ENCODE results near the gene VSX1. TPM values are rescaled to one million over a fixed set of nuclear protein-coding genes. Genes with fewer than 3 reads are reported as not detected.

The VSX1 gene
- total and polyA plus RNA-seq, 8 donors: 0.05 TPM; not detected in 7

DNA sequence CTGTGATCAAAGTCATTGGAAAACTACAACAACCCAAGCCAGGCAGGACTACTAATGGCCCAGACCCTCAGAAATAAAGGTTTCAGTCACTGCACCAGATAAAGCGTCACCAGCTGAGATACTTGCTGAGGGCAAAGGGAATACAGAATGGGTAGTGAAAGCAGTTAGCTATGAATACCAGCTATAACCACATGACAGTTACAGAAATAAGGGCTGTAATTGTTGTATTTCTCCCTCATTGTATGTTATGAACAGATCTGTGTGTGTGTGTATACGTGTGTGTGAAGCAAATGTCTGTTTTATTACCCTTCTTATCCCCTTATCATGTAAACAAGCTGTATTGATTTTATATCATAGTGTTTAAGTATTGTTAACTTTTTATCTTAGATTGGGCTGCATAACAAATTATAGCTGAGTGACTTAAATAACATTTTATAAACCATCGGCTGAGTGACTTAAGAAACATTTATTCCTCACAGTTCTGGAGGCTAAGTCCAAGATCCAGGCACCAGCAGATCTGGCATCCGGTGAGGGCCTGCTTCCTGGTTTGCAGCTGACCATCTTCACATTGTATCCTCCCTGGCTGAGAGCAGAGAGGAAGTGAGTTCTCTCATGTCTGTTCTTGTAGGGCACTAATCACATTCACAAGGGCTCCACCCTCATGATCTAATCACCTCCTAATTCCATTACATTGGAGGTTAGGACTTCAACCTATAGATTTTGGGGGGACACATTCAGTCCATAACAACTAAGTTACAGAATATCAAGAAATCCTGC, 46.0 kb upstream of the VSX1 start:
- no peak overlapping the region for H3K27ac ChIP-seq

DNA sequence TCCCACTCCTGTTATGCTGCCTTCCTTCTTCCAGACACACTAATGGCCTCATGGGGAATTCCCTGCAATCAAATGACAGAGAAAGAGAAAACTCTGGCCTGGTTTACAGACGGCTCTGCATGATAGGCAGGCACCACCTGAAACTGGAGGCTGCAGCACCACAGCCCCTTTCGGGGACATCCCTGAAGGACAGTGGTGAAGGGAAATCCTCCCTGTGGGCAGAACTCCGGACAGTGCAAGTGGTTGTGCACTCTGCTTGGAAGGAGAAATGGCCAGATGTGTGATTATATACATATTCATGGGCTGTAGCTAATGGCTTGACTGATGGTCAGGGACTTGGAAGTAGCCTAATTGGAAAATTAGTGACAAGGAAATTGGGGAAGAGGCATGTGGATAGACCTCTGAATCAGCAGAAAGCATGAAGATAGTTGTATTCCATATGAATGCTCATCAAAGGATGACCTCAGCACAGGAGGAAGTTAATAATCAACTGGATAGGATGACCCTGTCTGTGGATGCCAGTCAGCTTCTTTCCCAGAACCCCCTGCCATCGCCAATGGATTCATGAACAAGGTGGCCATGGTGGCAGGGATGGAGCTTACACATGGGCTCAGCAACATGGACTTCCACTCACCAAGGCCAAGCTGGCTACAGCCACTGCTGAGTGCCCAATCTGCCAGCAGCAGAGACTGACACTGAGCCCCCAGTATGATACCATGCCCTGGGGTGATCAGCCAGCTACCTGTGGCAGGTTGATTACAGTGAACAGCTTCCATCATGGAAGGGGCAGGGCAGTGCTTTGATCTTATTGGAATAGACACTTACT, 44.5 kb upstream of the VSX1 start:
- WGBS, 5 donors: 83 to 87% (median 85%) methylated on average over 4 of the region's 4 CpGs
- Histone ChIP-seq H3K27ac (no peak overlapping the region), H3K4me3 (no peak overlapping the region), H3K36me3 (no peaks in the 10 kb centered on the region), H3K4me1 (no peaks in the 10 kb centered on the region), H3K9me3 (peaks cover 0 to 7% (median 0%) of the 10 kb centered on the region in 4 donors), H3K27me3 (peaks cover 0 to 8% (median 0%) of the 10 kb centered on the region in 3 donors)
- intact Hi-C loops (cut with DNase I; ENCODE audit: low total_unique reads): no loop called here
- no peak for DNase-seq
- TF ChIP-seq POLR2A (IDR thresholded peaks at IDR 0.05) (no peak), EP300 (IDR thresholded peaks at IDR 0.05) (no peak), POLR2AphosphoS5 (IDR thresholded peaks at IDR 0.05) (no peak)
- TF ChIP-seq, protein P1, sequence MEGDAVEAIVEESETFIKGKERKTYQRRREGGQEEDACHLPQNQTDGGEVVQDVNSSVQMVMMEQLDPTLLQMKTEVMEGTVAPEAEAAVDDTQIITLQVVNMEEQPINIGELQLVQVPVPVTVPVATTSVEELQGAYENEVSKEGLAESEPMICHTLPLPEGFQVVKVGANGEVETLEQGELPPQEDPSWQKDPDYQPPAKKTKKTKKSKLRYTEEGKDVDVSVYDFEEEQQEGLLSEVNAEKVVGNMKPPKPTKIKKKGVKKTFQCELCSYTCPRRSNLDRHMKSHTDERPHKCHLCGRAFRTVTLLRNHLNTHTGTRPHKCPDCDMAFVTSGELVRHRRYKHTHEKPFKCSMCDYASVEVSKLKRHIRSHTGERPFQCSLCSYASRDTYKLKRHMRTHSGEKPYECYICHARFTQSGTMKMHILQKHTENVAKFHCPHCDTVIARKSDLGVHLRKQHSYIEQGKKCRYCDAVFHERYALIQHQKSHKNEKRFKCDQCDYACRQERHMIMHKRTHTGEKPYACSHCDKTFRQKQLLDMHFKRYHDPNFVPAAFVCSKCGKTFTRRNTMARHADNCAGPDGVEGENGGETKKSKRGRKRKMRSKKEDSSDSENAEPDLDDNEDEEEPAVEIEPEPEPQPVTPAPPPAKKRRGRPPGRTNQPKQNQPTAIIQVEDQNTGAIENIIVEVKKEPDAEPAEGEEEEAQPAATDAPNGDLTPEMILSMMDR (IDR thresholded peaks at IDR 0.05): no peak

More for the DNA sequence above, 46.0 kb upstream of the VSX1 start:
- TF ChIP-seq EP300 (IDR thresholded peaks at IDR 0.05) (no peak), POLR2AphosphoS5 (IDR thresholded peaks at IDR 0.05) (no peak), POLR2A (IDR thresholded peaks at IDR 0.05) (no peak)
- TF ChIP-seq, protein P1 (IDR thresholded peaks at IDR 0.05): no peak
- DNase-seq: no peak
- Histone ChIP-seq H3K36me3 (no peaks in the 10 kb centered on the region), H3K27me3 (peaks cover 0 to 8% (median 0%) of the 10 kb centered on the region in 3 donors), H3K4me1 (no peaks in the 10 kb centered on the region), H3K4me3 (no peak overlapping the region), H3K9me3 (peaks cover 0 to 7% (median 0%) of the 10 kb centered on the region in 4 donors)
- intact Hi-C loops (cut with DNase I; ENCODE audit: low total_unique reads): no loop called here
- WGBS, 5 donors: 67 to 83% (median 78%) methylated on average over 4 of the region's 4 CpGs

DNA sequence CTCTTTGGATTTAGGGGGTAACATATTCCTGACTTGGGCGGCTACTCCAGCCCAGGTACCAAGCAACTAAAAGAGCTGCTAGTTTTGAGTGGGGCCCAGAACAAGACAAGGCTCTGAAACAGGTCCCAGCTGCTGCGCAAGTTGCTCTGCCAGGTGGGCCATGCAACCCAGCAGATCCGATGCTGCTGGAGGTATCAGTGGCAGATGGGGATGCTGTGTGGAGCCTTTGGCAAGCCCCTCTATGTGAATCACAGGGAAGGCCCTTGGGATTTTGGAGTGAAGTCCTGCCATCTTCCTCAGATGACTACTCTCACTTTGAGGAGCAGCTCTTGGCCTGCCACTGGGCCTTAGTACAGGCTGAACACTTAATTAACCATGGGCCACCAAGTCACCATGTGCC, 43.7 kb upstream of the VSX1 start:
- intact Hi-C loops (cut with DNase I; ENCODE audit: low total_unique reads): no loop called here
- WGBS, 5 donors: 84 to 96% (median 94%) methylated on average over 3 of the region's 3 CpGs

DNA sequence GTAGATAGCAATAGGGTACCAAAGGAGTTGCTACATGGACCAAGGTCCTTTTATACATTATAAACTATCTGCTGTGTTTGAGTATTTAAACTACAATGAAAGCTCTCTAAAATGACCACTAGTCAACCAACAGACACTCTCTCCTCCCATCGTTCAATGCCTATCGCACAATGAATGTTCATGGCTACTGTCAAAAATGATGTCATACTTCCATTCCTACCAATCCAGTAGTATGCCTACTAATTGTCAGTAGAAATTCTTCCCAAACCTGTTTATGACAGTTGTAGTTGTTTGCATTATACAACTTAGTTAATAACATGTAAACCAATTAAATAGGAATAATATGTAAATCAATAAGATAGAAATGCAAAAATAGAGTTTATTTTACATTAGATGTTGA, 39.0 kb upstream of the VSX1 start:
- Histone ChIP-seq H3K27ac (no peak overlapping the region), H3K4me3 (no peak overlapping the region), H3K36me3 (no peaks in the 10 kb centered on the region), H3K27me3 (no peaks in the 10 kb centered on the region), H3K9me3 (no peaks in the 10 kb centered on the region), H3K4me1 (peaks cover 0 to 7% (median 3%) of the 10 kb centered on the region in 4 donors)
- DNase-seq: no peak
- WGBS, 5 donors: 65 to 100% (median 95%) methylated on average over 2 of the region's 2 CpGs
- TF ChIP-seq, protein P1 (IDR thresholded peaks at IDR 0.05): no peak
- TF ChIP-seq POLR2AphosphoS5 (IDR thresholded peaks at IDR 0.05) (no peak), EP300 (IDR thresholded peaks at IDR 0.05) (no peak), POLR2A (IDR thresholded peaks at IDR 0.05) (no peak)
- intact Hi-C loops (cut with DNase I; ENCODE audit: low total_unique reads): no loop called here

More for the DNA sequence above, 43.7 kb upstream of the VSX1 start:
- Histone ChIP-seq H3K4me1 (no peaks in the 10 kb centered on the region), H3K4me3 (no peak overlapping the region), H3K27ac (no peak overlapping the region), H3K36me3 (no peaks in the 10 kb centered on the region), H3K9me3 (peaks cover 0 to 7% (median 0%) of the 10 kb centered on the region in 4 donors), H3K27me3 (peaks cover 0 to 7% (median 0%) of the 10 kb centered on the region in 3 donors)
- TF ChIP-seq POLR2AphosphoS5 (IDR thresholded peaks at IDR 0.05) (no peak), EP300 (IDR thresholded peaks at IDR 0.05) (no peak), POLR2A (IDR thresholded peaks at IDR 0.05) (no peak)
- TF ChIP-seq, protein P1 (IDR thresholded peaks at IDR 0.05): no peak
- no peak for DNase-seq

Data from stomach (tissue), 9 donors.